ENCODE results near the gene ABTB2.

Gene ABTB2

DNA sequence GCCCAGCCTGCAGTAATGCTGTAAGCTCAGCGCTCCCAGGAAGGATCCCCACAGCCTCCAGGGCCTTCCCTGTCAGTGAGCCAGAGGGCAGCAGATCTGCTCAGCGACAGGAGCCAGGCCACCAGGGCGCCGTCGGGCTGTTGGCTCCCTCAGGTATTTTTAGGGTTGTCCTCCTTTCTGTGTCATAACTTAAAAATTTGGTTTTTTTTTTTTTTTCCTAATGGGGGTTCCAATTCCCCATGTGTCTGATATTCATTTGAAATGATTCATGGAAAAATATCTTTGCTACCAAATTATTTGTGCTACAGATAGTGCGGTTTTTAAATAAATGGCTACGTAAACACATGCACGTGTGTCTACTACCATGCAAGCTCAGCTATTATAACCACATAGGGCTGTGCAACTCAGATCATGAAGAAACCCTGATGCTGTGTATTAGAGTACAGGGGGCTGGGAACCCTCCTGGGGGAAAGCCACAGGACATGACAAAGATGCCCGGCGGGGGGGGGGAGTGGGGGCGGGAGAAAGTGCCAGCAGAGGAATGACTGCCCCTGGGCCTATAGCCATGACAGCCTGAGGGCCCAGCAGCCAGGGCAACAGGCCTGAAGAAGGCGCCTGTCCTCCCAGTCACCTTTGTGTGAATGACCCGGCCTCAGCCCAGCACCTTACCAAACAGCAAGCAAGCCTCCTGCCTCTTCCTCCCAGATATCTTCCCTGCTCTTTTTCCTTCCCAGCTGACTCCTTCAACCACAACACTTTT is 163.1 kb downstream of the ABTB2 start (continued):
- TF ChIP-seq, protein P1, sequence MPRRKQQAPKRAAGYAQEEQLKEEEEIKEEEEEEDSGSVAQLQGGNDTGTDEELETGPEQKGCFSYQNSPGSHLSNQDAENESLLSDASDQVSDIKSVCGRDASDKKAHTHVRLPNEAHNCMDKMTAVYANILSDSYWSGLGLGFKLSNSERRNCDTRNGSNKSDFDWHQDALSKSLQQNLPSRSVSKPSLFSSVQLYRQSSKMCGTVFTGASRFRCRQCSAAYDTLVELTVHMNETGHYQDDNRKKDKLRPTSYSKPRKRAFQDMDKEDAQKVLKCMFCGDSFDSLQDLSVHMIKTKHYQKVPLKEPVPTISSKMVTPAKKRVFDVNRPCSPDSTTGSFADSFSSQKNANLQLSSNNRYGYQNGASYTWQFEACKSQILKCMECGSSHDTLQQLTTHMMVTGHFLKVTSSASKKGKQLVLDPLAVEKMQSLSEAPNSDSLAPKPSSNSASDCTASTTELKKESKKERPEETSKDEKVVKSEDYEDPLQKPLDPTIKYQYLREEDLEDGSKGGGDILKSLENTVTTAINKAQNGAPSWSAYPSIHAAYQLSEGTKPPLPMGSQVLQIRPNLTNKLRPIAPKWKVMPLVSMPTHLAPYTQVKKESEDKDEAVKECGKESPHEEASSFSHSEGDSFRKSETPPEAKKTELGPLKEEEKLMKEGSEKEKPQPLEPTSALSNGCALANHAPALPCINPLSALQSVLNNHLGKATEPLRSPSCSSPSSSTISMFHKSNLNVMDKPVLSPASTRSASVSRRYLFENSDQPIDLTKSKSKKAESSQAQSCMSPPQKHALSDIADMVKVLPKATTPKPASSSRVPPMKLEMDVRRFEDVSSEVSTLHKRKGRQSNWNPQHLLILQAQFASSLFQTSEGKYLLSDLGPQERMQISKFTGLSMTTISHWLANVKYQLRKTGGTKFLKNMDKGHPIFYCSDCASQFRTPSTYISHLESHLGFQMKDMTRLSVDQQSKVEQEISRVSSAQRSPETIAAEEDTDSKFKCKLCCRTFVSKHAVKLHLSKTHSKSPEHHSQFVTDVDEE (CRISPR knock-in tag; IDR thresholded peaks at IDR 0.05): no peak
- TF ChIP-seq GLIS3 (CRISPR knock-in tag; IDR thresholded peaks at IDR 0.05) (no peak), ARNTL (CRISPR knock-in tag; IDR thresholded peaks at IDR 0.05; ENCODE audit: borderline replicate concordance, low read depth) (no peak)
- TF ChIP-seq, protein P2, sequence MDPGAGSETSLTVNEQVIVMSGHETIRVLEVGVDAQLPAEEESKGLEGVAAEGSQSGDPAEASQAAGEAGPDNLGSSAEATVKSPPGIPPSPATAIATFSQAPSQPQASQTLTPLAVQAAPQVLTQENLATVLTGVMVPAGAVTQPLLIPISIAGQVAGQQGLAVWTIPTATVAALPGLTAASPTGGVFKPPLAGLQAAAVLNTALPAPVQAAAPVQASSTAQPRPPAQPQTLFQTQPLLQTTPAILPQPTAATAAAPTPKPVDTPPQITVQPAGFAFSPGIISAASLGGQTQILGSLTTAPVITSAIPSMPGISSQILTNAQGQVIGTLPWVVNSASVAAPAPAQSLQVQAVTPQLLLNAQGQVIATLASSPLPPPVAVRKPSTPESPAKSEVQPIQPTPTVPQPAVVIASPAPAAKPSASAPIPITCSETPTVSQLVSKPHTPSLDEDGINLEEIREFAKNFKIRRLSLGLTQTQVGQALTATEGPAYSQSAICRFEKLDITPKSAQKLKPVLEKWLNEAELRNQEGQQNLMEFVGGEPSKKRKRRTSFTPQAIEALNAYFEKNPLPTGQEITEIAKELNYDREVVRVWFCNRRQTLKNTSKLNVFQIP (CRISPR knock-in tag; IDR thresholded peaks at IDR 0.05; ENCODE audit: borderline replicate concordance, low read depth): no peak
- TF ChIP-seq, protein P3, sequence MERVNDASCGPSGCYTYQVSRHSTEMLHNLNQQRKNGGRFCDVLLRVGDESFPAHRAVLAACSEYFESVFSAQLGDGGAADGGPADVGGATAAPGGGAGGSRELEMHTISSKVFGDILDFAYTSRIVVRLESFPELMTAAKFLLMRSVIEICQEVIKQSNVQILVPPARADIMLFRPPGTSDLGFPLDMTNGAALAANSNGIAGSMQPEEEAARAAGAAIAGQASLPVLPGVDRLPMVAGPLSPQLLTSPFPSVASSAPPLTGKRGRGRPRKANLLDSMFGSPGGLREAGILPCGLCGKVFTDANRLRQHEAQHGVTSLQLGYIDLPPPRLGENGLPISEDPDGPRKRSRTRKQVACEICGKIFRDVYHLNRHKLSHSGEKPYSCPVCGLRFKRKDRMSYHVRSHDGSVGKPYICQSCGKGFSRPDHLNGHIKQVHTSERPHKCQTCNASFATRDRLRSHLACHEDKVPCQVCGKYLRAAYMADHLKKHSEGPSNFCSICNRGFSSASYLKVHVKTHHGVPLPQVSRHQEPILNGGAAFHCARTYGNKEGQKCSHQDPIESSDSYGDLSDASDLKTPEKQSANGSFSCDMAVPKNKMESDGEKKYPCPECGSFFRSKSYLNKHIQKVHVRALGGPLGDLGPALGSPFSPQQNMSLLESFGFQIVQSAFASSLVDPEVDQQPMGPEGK (CRISPR knock-in tag; IDR thresholded peaks at IDR 0.05; ENCODE audit: borderline replicate concordance): no peak

DNA sequence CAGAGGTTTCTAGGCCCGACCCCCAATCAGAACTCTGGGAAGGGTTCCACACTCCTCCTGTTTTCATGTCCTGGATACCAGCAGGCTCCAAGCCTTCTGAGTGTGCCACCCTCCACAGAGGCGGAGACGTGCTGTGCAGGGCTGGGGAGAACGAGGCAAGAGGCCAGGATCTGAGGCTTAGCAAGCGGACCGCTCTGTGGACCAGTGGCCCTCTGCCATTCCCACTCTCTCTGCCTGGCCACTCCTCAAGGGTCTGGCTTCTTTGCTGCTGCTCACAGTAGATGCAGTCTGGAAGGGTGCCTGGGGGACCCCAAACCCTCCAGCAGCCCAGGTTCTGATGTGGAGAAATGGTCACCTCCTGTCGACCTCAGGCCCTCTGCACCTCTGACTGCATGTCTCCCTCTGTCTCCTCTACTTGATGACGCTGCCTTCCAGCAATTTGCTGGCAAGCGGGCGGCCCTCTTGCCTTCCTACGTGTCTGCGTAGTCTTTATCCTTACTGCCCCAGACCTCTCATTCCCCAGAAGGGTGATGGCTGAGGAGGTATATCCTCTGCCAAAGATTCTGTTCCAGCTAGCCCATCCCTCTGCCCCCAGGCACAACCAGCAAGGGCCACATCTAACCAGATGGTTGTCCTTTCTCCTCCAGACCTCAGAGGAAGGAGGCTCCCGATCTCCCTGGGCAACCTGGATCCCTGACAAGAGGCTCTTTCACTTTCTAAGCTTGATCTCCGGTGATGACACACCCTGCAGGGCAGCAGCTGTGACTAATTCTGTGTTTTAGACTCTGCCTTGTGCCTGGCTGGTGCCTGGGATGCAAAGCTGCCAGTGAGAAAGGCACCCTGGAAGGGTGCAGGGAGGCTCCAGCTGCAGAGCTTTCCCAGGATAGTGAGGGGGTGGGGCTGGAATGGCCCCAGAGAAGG is 165.1 kb downstream of the ABTB2 start:
- TF ChIP-seq TCF4 (CRISPR knock-in tag; IDR thresholded peaks at IDR 0.05; ENCODE audit: borderline replicate concordance) (no peak), ESRRG (CRISPR knock-in tag; IDR thresholded peaks at IDR 0.05) (no peak), PPARA (CRISPR knock-in tag; IDR thresholded peaks at IDR 0.05; ENCODE audit: borderline replicate concordance) (no peak), OSR1 (CRISPR knock-in tag; IDR thresholded peaks at IDR 0.05) (no peak), ZNF8 (CRISPR knock-in tag; IDR thresholded peaks at IDR 0.05) (no peak), CSDC2 (CRISPR knock-in tag; IDR thresholded peaks at IDR 0.05) (no peak), ZC3H10 (CRISPR knock-in tag; IDR thresholded peaks at IDR 0.05) (no peak), ZNF70 (CRISPR knock-in tag; IDR thresholded peaks at IDR 0.05) (no peak), ZFP30 (CRISPR knock-in tag; IDR thresholded peaks at IDR 0.05) (no peak)
- TF ChIP-seq, protein P4, sequence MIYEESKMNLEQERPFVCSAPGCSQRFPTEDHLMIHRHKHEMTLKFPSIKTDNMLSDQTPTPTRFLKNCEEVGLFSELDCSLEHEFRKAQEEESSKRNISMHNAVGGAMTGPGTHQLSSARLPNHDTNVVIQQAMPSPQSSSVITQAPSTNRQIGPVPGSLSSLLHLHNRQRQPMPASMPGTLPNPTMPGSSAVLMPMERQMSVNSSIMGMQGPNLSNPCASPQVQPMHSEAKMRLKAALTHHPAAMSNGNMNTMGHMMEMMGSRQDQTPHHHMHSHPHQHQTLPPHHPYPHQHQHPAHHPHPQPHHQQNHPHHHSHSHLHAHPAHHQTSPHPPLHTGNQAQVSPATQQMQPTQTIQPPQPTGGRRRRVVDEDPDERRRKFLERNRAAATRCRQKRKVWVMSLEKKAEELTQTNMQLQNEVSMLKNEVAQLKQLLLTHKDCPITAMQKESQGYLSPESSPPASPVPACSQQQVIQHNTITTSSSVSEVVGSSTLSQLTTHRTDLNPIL (CRISPR knock-in tag; IDR thresholded peaks at IDR 0.05; ENCODE audit: low read depth): no peak
- peak; percentile 93 for ATAC-seq

DNA sequence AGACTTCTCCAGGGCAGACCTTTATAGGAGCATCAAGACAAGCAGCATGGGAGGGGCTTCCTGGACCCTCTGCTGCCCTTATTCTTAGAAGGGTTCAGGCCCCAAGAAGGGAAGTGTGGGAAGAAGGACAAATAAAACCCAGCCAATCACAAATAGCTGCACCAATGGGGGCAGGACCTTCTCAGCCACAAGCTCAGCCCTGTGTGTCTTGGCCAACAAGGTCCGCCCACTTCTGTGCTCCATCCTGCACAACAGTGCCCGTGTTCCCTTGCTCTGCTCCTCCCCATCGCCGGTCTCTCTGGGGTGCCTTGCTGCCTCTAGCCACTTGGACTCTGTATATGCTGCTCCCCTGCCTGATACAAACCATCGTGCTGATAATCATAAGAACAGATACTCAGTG is 166.2 kb downstream of the ABTB2 start:
- ATAC-seq: no peak
- TF ChIP-seq ZNF8 (CRISPR knock-in tag; IDR thresholded peaks at IDR 0.05) (no peak), ZNF565 (CRISPR knock-in tag; conservative IDR thresholded peaks at IDR 0.05; ENCODE audit: low read depth) (no peak), RARB (CRISPR knock-in tag; IDR thresholded peaks at IDR 0.05) (no peak), ZC3H10 (CRISPR knock-in tag; IDR thresholded peaks at IDR 0.05) (no peak), BACH2 (CRISPR knock-in tag; IDR thresholded peaks at IDR 0.05; ENCODE audit: borderline replicate concordance) (no peak), TOX (CRISPR knock-in tag; IDR thresholded peaks at IDR 0.05; ENCODE audit: borderline replicate concordance) (no peak), ZFP3 (CRISPR knock-in tag; IDR thresholded peaks at IDR 0.05) (no peak), SNAI2 (CRISPR knock-in tag; IDR thresholded peaks at IDR 0.05) (no peak), ZFP30 (CRISPR knock-in tag; IDR thresholded peaks at IDR 0.05) (no peak), OSR1 (CRISPR knock-in tag; IDR thresholded peaks at IDR 0.05) (no peak)
- TF ChIP-seq, protein P1 (CRISPR knock-in tag; IDR thresholded peaks at IDR 0.05): no peak
- TF ChIP-seq, protein P5, sequence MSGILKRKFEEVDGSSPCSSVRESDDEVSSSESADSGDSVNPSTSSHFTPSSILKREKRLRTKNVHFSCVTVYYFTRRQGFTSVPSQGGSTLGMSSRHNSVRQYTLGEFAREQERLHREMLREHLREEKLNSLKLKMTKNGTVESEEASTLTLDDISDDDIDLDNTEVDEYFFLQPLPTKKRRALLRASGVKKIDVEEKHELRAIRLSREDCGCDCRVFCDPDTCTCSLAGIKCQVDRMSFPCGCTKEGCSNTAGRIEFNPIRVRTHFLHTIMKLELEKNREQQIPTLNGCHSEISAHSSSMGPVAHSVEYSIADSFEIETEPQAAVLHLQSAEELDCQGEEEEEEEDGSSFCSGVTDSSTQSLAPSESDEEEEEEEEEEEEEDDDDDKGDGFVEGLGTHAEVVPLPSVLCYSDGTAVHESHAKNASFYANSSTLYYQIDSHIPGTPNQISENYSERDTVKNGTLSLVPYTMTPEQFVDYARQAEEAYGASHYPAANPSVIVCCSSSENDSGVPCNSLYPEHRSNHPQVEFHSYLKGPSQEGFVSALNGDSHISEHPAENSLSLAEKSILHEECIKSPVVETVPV (CRISPR knock-in tag; IDR thresholded peaks at IDR 0.05): no peak
- TF ChIP-seq, protein P2 (CRISPR knock-in tag; IDR thresholded peaks at IDR 0.05; ENCODE audit: borderline replicate concordance, low read depth): no peak

Measured in SK-N-SH treated with all-trans-retinoic acid at 6 μM for 48 hours (cell line).